ENCODE data around the gene PCSK7. TPM values are rescaled to one million over a fixed set of nuclear protein-coding genes. Genes with fewer than 3 reads are reported as not detected.
"Not testable (repeated sequence)": the region's sequence is repeated elsewhere in the genome, so short reads cannot be mapped to it uniquely, and the experiment has no call there.

The PCSK7 gene
- total RNA-seq, 1 donor from 2014 or later, result 93.6 TPM

GRCh38 chr11:117273550-117274289 lies 41.8 kb upstream of the PCSK7 start:
- Mint-ChIP-seq H3K9me3 (ENCODE audit: unreplicated experiment) (no peaks in the 10 kb centered on the region), H3K27ac (ENCODE audit: unreplicated experiment) (no peak overlapping the region), H3K27me3 (ENCODE audit: unreplicated experiment) (no peaks in the 10 kb centered on the region), H3K36me3 (ENCODE audit: low read depth, unreplicated experiment) (peaks cover 15% of the 10 kb centered on the region), H3K4me3 (ENCODE audit: unreplicated experiment) (no peak overlapping the region), H3K4me1 (ENCODE audit: unreplicated experiment) (no peaks in the 10 kb centered on the region)
- no peak for TF ChIP-seq CTCF (IDR thresholded peaks at IDR 0.05; ENCODE audit: unreplicated experiment)
- DNase-seq (ENCODE audit: low spot score), result no peak

GRCh38 chr11:117272175-117272574 lies 40.3 kb upstream of the PCSK7 start:
- H3K27ac Mint-ChIP-seq (ENCODE audit: unreplicated experiment); DNase-seq (ENCODE audit: low spot score); H3K4me3 Mint-ChIP-seq (ENCODE audit: unreplicated experiment); H3K4me1 Mint-ChIP-seq (ENCODE audit: unreplicated experiment); H3K27me3 Mint-ChIP-seq (ENCODE audit: unreplicated experiment); H3K9me3 Mint-ChIP-seq (ENCODE audit: unreplicated experiment): not testable (repeated sequence)
- peaks cover 15% of the 10 kb centered on the region for H3K36me3 Mint-ChIP-seq (ENCODE audit: low read depth, unreplicated experiment)

- no peak for TF ChIP-seq CTCF (IDR thresholded peaks at IDR 0.05; ENCODE audit: unreplicated experiment)
- peaks cover 15% of the 10 kb centered on the region for H3K36me3 Mint-ChIP-seq (ENCODE audit: low read depth, unreplicated experiment)
- H3K4me3 Mint-ChIP-seq (ENCODE audit: unreplicated experiment), result no peak overlapping the region
- no peaks in the 10 kb centered on the region for H3K9me3 Mint-ChIP-seq (ENCODE audit: unreplicated experiment)
- H3K27me3 Mint-ChIP-seq (ENCODE audit: unreplicated experiment), result no peaks in the 10 kb centered on the region
- no peaks in the 10 kb centered on the region for H3K4me1 Mint-ChIP-seq (ENCODE audit: unreplicated experiment)
- DNase-seq (ENCODE audit: low spot score), result no peak
- H3K27ac Mint-ChIP-seq (ENCODE audit: unreplicated experiment), result no peak overlapping the region
These were observed 39.3 kb upstream of the PCSK7 start for GRCh38 chr11:117271208-117271607.

GRCh38 chr11:117269856-117270255 lies 38.0 kb upstream of the PCSK7 start:
- no peak for TF ChIP-seq CTCF (IDR thresholded peaks at IDR 0.05; ENCODE audit: unreplicated experiment)
- peaks cover 15% of the 10 kb centered on the region for H3K36me3 Mint-ChIP-seq (ENCODE audit: low read depth, unreplicated experiment)
- no peaks in the 10 kb centered on the region for H3K9me3 Mint-ChIP-seq (ENCODE audit: unreplicated experiment)
- no peak for DNase-seq (ENCODE audit: low spot score)
- H3K27me3 Mint-ChIP-seq (ENCODE audit: unreplicated experiment), result no peaks in the 10 kb centered on the region
- H3K4me1 Mint-ChIP-seq (ENCODE audit: unreplicated experiment), result no peaks in the 10 kb centered on the region
- no peak overlapping the region for H3K27ac Mint-ChIP-seq (ENCODE audit: unreplicated experiment)
- no peak overlapping the region for H3K4me3 Mint-ChIP-seq (ENCODE audit: unreplicated experiment)

- peaks cover 12% of the 10 kb centered on the region for H3K36me3 Mint-ChIP-seq (ENCODE audit: low read depth, unreplicated experiment)
- no peak overlapping the region for H3K27ac Mint-ChIP-seq (ENCODE audit: unreplicated experiment)
- no peaks in the 10 kb centered on the region for H3K9me3 Mint-ChIP-seq (ENCODE audit: unreplicated experiment)
- H3K4me1 Mint-ChIP-seq (ENCODE audit: unreplicated experiment), result no peaks in the 10 kb centered on the region
- no peak for TF ChIP-seq CTCF (IDR thresholded peaks at IDR 0.05; ENCODE audit: unreplicated experiment)
- no peaks in the 10 kb centered on the region for H3K27me3 Mint-ChIP-seq (ENCODE audit: unreplicated experiment)
- no peak for DNase-seq (ENCODE audit: low spot score)
- no peak overlapping the region for H3K4me3 Mint-ChIP-seq (ENCODE audit: unreplicated experiment)
These were observed 33.9 kb upstream of the PCSK7 start for GRCh38 chr11:117265745-117266144.

- not testable (repeated sequence) for H3K36me3 Mint-ChIP-seq (ENCODE audit: low read depth, unreplicated experiment); H3K4me3 Mint-ChIP-seq (ENCODE audit: unreplicated experiment); DNase-seq (ENCODE audit: low spot score); H3K27me3 Mint-ChIP-seq (ENCODE audit: unreplicated experiment); H3K27ac Mint-ChIP-seq (ENCODE audit: unreplicated experiment); H3K9me3 Mint-ChIP-seq (ENCODE audit: unreplicated experiment); H3K4me1 Mint-ChIP-seq (ENCODE audit: unreplicated experiment)
These were observed 32.9 kb upstream of the PCSK7 start for GRCh38 chr11:117264624-117265323.
